GM12801 (cell line): ENCODE results near the gene CHRNB2.

Experiments used
- CTCF ChIP-seq: IDR thresholded peaks from one replicate; pipeline ENCODE4 v1.5.1; 2011; ENCODE audit warnings: control low read depth; ENCODE audit not compliant: insufficient read length; ENCODE audit errors: extremely low read depth

The CHRNB2 gene

GRCh38 chr1:154624746-154625643 lies 57.4 kb downstream of the CHRNB2 start:
- TF ChIP-seq CTCF, result no peak

GRCh38 chr1:154626456-154627256 lies 59.1 kb downstream of the CHRNB2 start:
- TF ChIP-seq CTCF, result no peak

- TF ChIP-seq CTCF, result no peak
These were observed 59.9 kb downstream of the CHRNB2 start for GRCh38 chr1:154627257-154628120.

- no peak for TF ChIP-seq CTCF
These were observed 60.5 kb downstream of the CHRNB2 start for GRCh38 chr1:154628121-154628405.

- TF ChIP-seq CTCF, result no peak
These were observed 61.6 kb downstream of the CHRNB2 start for GRCh38 chr1:154629061-154629674.
